Activated T-cell treated with anti-CD3 and anti-CD28 coated beads, Interleukin-2, amount 50 U/mL, for 24 hours (primary cell): Measurements from ENCODE around the gene PER2.
"Not testable (repeated sequence)": the region's sequence is repeated elsewhere in the genome, so short reads cannot be mapped to it uniquely, and the experiment has no call there.

ENCODE experiments used
- DNase-seq: peaks from one replicate; pipeline ENCODE4 v3.0.0-alpha.2; 2020
- H3K27ac Mint-ChIP-seq: 2 replicates; pipeline ENCODE4 v1.8.0; 2020; ENCODE audit warnings: mild to moderate bottlenecking, mixed read lengths
- H3K27me3 Mint-ChIP-seq: 2 replicates; pipeline ENCODE4 v1.8.0; 2020; ENCODE audit warnings: mixed read lengths
- H3K36me3 Mint-ChIP-seq: 2 replicates; pipeline ENCODE4 v1.8.0; 2020; ENCODE audit warnings: low read depth, mixed read lengths
- H3K4me1 Mint-ChIP-seq: 2 replicates; pipeline ENCODE4 v1.8.0; 2020; ENCODE audit warnings: low read depth, mixed read lengths
- H3K4me3 Mint-ChIP-seq: 2 replicates; pipeline ENCODE4 v1.8.0; 2020; ENCODE audit warnings: mild to moderate bottlenecking, moderate library complexity, mixed read lengths
- H3K9me3 Mint-ChIP-seq: 2 replicates; pipeline ENCODE4 v1.8.0; 2020; ENCODE audit warnings: mixed read lengths

The PER2 gene

GRCh38 chr2:238286095-238286494 lies 2.3 kb downstream of the PER2 start:
- H3K4me3 Mint-ChIP-seq = peak overlapping the region; percentile 85

GRCh38 chr2:238285653-238286082 lies 2.7 kb downstream of the PER2 start:
- Mint-ChIP-seq H3K9me3 (no peaks in the 10 kb centered on the region), H3K36me3 (peaks cover 10% of the 10 kb centered on the region), H3K27ac (no peak overlapping the region), H3K4me1 (peaks cover 67% of the 10 kb centered on the region), H3K27me3 (no peaks in the 10 kb centered on the region), H3K4me3 (no peak overlapping the region)
- no peak for DNase-seq

More at GRCh38 chr2:238286095-238286494, 2.3 kb downstream of the PER2 start:
- H3K9me3 Mint-ChIP-seq = no peaks in the 10 kb centered on the region
- H3K27ac Mint-ChIP-seq = no peak overlapping the region
- H3K27me3 Mint-ChIP-seq = no peaks in the 10 kb centered on the region
- H3K36me3 Mint-ChIP-seq = peaks cover 10% of the 10 kb centered on the region
- H3K4me1 Mint-ChIP-seq = peaks cover 66% of the 10 kb centered on the region
- no peak for DNase-seq

GRCh38 chr2:238284802-238285515 lies 3.5 kb downstream of the PER2 start:
- H3K4me3 Mint-ChIP-seq = no peak overlapping the region
- no peak for DNase-seq
- H3K4me1 Mint-ChIP-seq = peaks cover 65% of the 10 kb centered on the region
- peaks cover 10% of the 10 kb centered on the region for H3K36me3 Mint-ChIP-seq
- H3K27me3 Mint-ChIP-seq = no peaks in the 10 kb centered on the region
- no peaks in the 10 kb centered on the region for H3K9me3 Mint-ChIP-seq
- H3K27ac Mint-ChIP-seq = no peak overlapping the region

GRCh38 chr2:238282861-238283738 lies 5.3 kb downstream of the PER2 start:
- Mint-ChIP-seq H3K27me3 (no peaks in the 10 kb centered on the region), H3K4me1 (peaks cover 57% of the 10 kb centered on the region), H3K36me3 (peaks cover 17% of the 10 kb centered on the region), H3K4me3 (no peak overlapping the region), H3K27ac (no peak overlapping the region), H3K9me3 (no peaks in the 10 kb centered on the region)
- no peak for DNase-seq

- no peaks in the 10 kb centered on the region for H3K9me3 Mint-ChIP-seq
- no peaks in the 10 kb centered on the region for H3K27me3 Mint-ChIP-seq
- no peak overlapping the region for H3K27ac Mint-ChIP-seq
- H3K36me3 Mint-ChIP-seq = peaks cover 28% of the 10 kb centered on the region
- no peak overlapping the region for H3K4me3 Mint-ChIP-seq
- H3K4me1 Mint-ChIP-seq = peaks cover 49% of the 10 kb centered on the region
- no peak for DNase-seq
Measured at GRCh38 chr2:238281826-238282480, 6.5 kb downstream of the PER2 start.

- Mint-ChIP-seq H3K4me1 (peaks cover 34% of the 10 kb centered on the region), H3K36me3 (peaks cover 37% of the 10 kb centered on the region), H3K27ac (no peak overlapping the region), H3K27me3 (no peaks in the 10 kb centered on the region), H3K9me3 (no peaks in the 10 kb centered on the region), H3K4me3 (no peak overlapping the region)
- no peak for DNase-seq
Measured at GRCh38 chr2:238280083-238280825, 8.2 kb downstream of the PER2 start.

- DNase-seq = no peak
- no peaks in the 10 kb centered on the region for H3K9me3 Mint-ChIP-seq
- no peaks in the 10 kb centered on the region for H3K27me3 Mint-ChIP-seq
- peaks cover 28% of the 10 kb centered on the region for H3K4me1 Mint-ChIP-seq
- no peak overlapping the region for H3K27ac Mint-ChIP-seq
- peaks cover 43% of the 10 kb centered on the region for H3K36me3 Mint-ChIP-seq
- H3K4me3 Mint-ChIP-seq = no peak overlapping the region
Measured at GRCh38 chr2:238279324-238279682, 9.1 kb downstream of the PER2 start.

- no peak overlapping the region for H3K27ac Mint-ChIP-seq
- H3K27me3 Mint-ChIP-seq = no peaks in the 10 kb centered on the region
- DNase-seq = no peak
- peaks cover 49% of the 10 kb centered on the region for H3K36me3 Mint-ChIP-seq
- peaks cover 24% of the 10 kb centered on the region for H3K4me1 Mint-ChIP-seq
- H3K9me3 Mint-ChIP-seq = no peaks in the 10 kb centered on the region
- no peak overlapping the region for H3K4me3 Mint-ChIP-seq
Measured at GRCh38 chr2:238278626-238279323, 9.6 kb downstream of the PER2 start.

- Mint-ChIP-seq H3K27me3 (no peaks in the 10 kb centered on the region), H3K9me3 (no peaks in the 10 kb centered on the region), H3K27ac (no peak overlapping the region), H3K4me3 (no peak overlapping the region), H3K36me3 (peaks cover 58% of the 10 kb centered on the region), H3K4me1 (peaks cover 17% of the 10 kb centered on the region)
- no peak for DNase-seq
Measured at GRCh38 chr2:238277695-238278094, 10.7 kb downstream of the PER2 start.

GRCh38 chr2:238274152-238274865 lies 14.1 kb downstream of the PER2 start:
- Mint-ChIP-seq H3K4me3 (no peak overlapping the region), H3K27ac (no peak overlapping the region), H3K27me3 (no peaks in the 10 kb centered on the region), H3K4me1 (no peaks in the 10 kb centered on the region), H3K9me3 (no peaks in the 10 kb centered on the region), H3K36me3 (peaks cover 87% of the 10 kb centered on the region)
- no peak for DNase-seq

GRCh38 chr2:238273433-238273832 lies 15.0 kb downstream of the PER2 start:
- not testable (repeated sequence) for H3K4me1 Mint-ChIP-seq, H3K4me3 Mint-ChIP-seq, H3K9me3 Mint-ChIP-seq, H3K27me3 Mint-ChIP-seq, DNase-seq, H3K27ac Mint-ChIP-seq
- peaks cover 89% of the 10 kb centered on the region for H3K36me3 Mint-ChIP-seq

GRCh38 chr2:238272156-238272555 lies 16.3 kb downstream of the PER2 start:
- H3K36me3 Mint-ChIP-seq = peaks cover 89% of the 10 kb centered on the region
- H3K9me3 Mint-ChIP-seq = no peaks in the 10 kb centered on the region
- no peak overlapping the region for H3K27ac Mint-ChIP-seq
- H3K27me3 Mint-ChIP-seq = no peaks in the 10 kb centered on the region
- H3K4me3 Mint-ChIP-seq = no peak overlapping the region
- no peaks in the 10 kb centered on the region for H3K4me1 Mint-ChIP-seq
- no peak for DNase-seq

GRCh38 chr2:238271686-238272085 lies 16.7 kb downstream of the PER2 start:
- H3K27ac Mint-ChIP-seq, H3K27me3 Mint-ChIP-seq, H3K4me3 Mint-ChIP-seq, H3K9me3 Mint-ChIP-seq, DNase-seq, H3K4me1 Mint-ChIP-seq: not testable (repeated sequence)
- H3K36me3 Mint-ChIP-seq = peaks cover 87% of the 10 kb centered on the region
